GM19193 (cell line): Measurements from ENCODE around the gene INPP5A.

Source experiments
- POLR2A ChIP-seq: IDR thresholded peaks from 4 replicates; pipeline ENCODE4 v1.6.1; 2011; ENCODE audit not compliant: insufficient read depth, insufficient read length; ENCODE audit errors: extremely low read depth

Gene INPP5A

GRCh38 chr10:132616170-132616995 is 78.8 kb downstream of the INPP5A start:
- no peak for TF ChIP-seq POLR2A

GRCh38 chr10:132616996-132617736 is 79.6 kb downstream of the INPP5A start:
- no peak for TF ChIP-seq POLR2A

- TF ChIP-seq POLR2A: no peak
Observed at GRCh38 chr10:132617737-132618052, 80.1 kb downstream of the INPP5A start.

GRCh38 chr10:132618158-132618919 is 80.8 kb downstream of the INPP5A start:
- no peak for TF ChIP-seq POLR2A

GRCh38 chr10:132619927-132620326 is 82.3 kb downstream of the INPP5A start:
- TF ChIP-seq POLR2A: no peak

GRCh38 chr10:132624061-132624846 is 86.7 kb downstream of the INPP5A start:
- no peak for TF ChIP-seq POLR2A

GRCh38 chr10:132624847-132625471 is 87.4 kb downstream of the INPP5A start:
- no peak for TF ChIP-seq POLR2A

GRCh38 chr10:132626019-132626760 is 88.6 kb downstream of the INPP5A start:
- TF ChIP-seq POLR2A: no peak

- no peak for TF ChIP-seq POLR2A
Observed at GRCh38 chr10:132626761-132627665, 89.4 kb downstream of the INPP5A start.

GRCh38 chr10:132627666-132628531 is 90.3 kb downstream of the INPP5A start:
- TF ChIP-seq POLR2A: no peak

- no peak for TF ChIP-seq POLR2A
Observed at GRCh38 chr10:132628966-132629900, 91.6 kb downstream of the INPP5A start.
